ENCODE results near the gene FARS2.
"Not testable (repeated sequence)": the region's sequence is repeated elsewhere in the genome, so short reads cannot be mapped to it uniquely, and the experiment has no call there.

GRCh38 chr6:5656695-5657094, 395.4 kb downstream of the FARS2 start:
- not testable (repeated sequence) for TF ChIP-seq REST (IDR thresholded peaks at IDR 0.05; ENCODE audit: low read depth); EZH2 (IDR thresholded peaks at IDR 0.05); POLR2A (IDR thresholded peaks at IDR 0.05; ENCODE audit: borderline replicate concordance, extremely low read depth, insufficient read depth, insufficient read length); CTCF (IDR thresholded peaks at IDR 0.05 in 2 of 3, conservative IDR thresholded peaks at IDR 0.05 in 1 of 3; ENCODE audit: borderline replicate concordance in 1 of 3, insufficient read depth in 1 of 3, low read depth in 2 of 3, low read length in 2 of 3); JUND (IDR thresholded peaks at IDR 0.05); EZH2phosphoT487 (IDR thresholded peaks at IDR 0.05; ENCODE audit: borderline replicate concordance); POLR2AphosphoS5 (IDR thresholded peaks at IDR 0.05; ENCODE audit: low read depth, low read length); ZNF274 (IDR thresholded peaks at IDR 0.05; ENCODE audit: low read depth, low read length); YY1 (IDR thresholded peaks at IDR 0.05; ENCODE audit: extremely low read depth, insufficient replicate concordance, low read depth, low read length); SRF (IDR thresholded peaks at IDR 0.05; ENCODE audit: low read depth); RAD21 (IDR thresholded peaks at IDR 0.05; ENCODE audit: low read depth); ATF3 (IDR thresholded peaks at IDR 0.05); CEBPB (IDR thresholded peaks at IDR 0.05; ENCODE audit: low read depth)

All from HCT116 (cell line).